Left lung (tissue), 10 donors: ENCODE results near the gene ZIC2. TPM values are rescaled to one million over a fixed set of nuclear protein-coding genes. Genes with fewer than 3 reads are reported as not detected.

Experiments used
- ATAC-seq: fragments of 200-7000 bp; cut with Tn5 transposase; one replicate; pipeline ENCODE4 v1.9.1; 2020; ENCODE audit warnings: moderate library complexity
- DNase-seq, 4 donors: peaks; one replicate each; pipeline ENCODE4 v3.0.0-alpha.2; 2013 to 2020
- H3K27ac ChIP-seq, 2 donors: fragments of 200-600 bp; sonication (generic) in 1 of 2; one replicate each; pipeline versions ENCODE4 v1.5.0 to v1.8.0; 2020 to 2021
- H3K27me3 ChIP-seq, 2 donors: fragments of 200-600 bp; sonication (generic) in 1 of 2; one replicate each; pipeline versions ENCODE4 v1.5.0 to v1.8.0; 2020 to 2021
- H3K36me3 ChIP-seq, 2 donors: fragments of 200-600 bp; sonication (generic) in 1 of 2; one replicate each; pipeline versions ENCODE4 v1.5.0 to v1.8.0; 2020 to 2021
- H3K4me1 ChIP-seq, 2 donors: fragments of 200-600 bp; one replicate each; pipeline ENCODE4 v1.8.0; 2021
- H3K4me3 ChIP-seq, 2 donors: fragments of 200-600 bp; sonication (generic) in 1 of 2; one replicate each; pipeline versions ENCODE4 v1.5.0 to v1.8.0; 2020 to 2021; ENCODE audit warnings: mild to moderate bottlenecking in 1 of 2
- H3K9me3 ChIP-seq, 2 donors: fragments of 200-600 bp; sonication (generic) in 1 of 2; one replicate each; pipeline versions ENCODE4 v1.5.0 to v1.8.0; 2020 to 2021
- intact Hi-C, 2 donors: fragments of 100-400 bp; cut with DNase I; formaldehyde crosslinking; loops; one replicate each; pipeline versions ENCODE4 v1.11.2 to v1.14.2; 2022
- polyA plus RNA-seq, 6 donors: library from polyadenylated mRNA; unstranded; fragments of 120-200 nt; gene quantifications; one replicate each; pipeline ENCODE4 v1.2.1, GENCODE V29; 2013; ENCODE audit not compliant: insufficient read length in 6 of 6
- total RNA-seq, 2 donors: library from RNA; stranded (reverse); fragmentation: NEBNext Ultra II Directional; extraction: Animal tissue kit (Norgen Biotek cat#: 25700); gene quantifications; one replicate each; pipeline ENCODE4 v1.2.1, GENCODE V29; 2021
- TF ChIP-seq, protein P1 (sequence below), 2 donors: fragments of 200-600 bp; sonication (generic) in 1 of 2; IDR thresholded peaks; one replicate each; pipeline versions ENCODE4 v1.5.0 to v1.8.0; 2021; ENCODE audit warnings: antibody characterized with exemption in 2 of 2
- donor health status: DM: no; HTN: yes; CAD: no.
- donor health status: DM: no; HTN: no; CAD: no.

ZIC2 gene
- total and polyA plus RNA-seq, 8 donors: 0.06 to 0.21 (median 0.15) TPM; not detected in 4

DNA sequence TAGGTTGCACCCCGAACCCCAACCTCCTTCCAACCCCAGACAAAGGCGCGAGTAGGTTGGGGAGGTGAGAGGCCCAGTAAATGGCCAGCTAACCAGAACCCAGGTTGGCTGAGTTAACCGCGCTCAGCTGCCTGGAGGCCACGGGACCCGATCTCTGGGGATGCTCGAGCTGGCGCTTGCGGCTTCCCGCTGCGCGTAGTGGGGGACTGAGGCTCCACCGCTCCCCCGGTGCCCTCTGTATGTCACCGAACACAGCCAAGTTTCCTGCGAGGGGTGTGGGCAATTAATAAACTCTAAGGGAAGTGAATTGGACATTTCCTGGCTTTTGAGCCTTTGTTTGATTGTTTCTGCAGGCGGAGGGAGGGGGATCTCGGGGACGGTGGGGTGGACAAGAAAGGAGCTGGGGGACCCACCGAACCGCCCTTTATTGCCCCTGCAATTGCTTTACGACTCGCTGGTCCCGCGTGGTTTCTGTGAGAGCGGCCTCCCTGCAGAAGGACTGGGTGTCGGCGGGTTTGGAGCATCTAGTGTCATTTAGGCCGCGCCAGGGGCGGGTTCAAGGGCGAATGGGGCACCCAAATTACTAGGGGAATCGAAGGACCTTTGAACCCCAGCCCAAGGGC lies 6.5 kb upstream of the ZIC2 start:
- ATAC-seq (no peak), DNase-seq (peak in 1 of 4 donors; percentile 55)
- no peaks in the 10 kb centered on the region for H3K9me3 ChIP-seq
- H3K36me3 ChIP-seq: no peaks in the 10 kb centered on the region
- peaks cover 3 to 27% of the 10 kb centered on the region in 2 donors for H3K4me1 ChIP-seq
- H3K4me3 ChIP-seq: no peak overlapping the region
- TF ChIP-seq, protein P1, sequence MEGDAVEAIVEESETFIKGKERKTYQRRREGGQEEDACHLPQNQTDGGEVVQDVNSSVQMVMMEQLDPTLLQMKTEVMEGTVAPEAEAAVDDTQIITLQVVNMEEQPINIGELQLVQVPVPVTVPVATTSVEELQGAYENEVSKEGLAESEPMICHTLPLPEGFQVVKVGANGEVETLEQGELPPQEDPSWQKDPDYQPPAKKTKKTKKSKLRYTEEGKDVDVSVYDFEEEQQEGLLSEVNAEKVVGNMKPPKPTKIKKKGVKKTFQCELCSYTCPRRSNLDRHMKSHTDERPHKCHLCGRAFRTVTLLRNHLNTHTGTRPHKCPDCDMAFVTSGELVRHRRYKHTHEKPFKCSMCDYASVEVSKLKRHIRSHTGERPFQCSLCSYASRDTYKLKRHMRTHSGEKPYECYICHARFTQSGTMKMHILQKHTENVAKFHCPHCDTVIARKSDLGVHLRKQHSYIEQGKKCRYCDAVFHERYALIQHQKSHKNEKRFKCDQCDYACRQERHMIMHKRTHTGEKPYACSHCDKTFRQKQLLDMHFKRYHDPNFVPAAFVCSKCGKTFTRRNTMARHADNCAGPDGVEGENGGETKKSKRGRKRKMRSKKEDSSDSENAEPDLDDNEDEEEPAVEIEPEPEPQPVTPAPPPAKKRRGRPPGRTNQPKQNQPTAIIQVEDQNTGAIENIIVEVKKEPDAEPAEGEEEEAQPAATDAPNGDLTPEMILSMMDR (IDR thresholded peaks at IDR 0.05): no peak
- intact Hi-C loops: no loop called here
- H3K27ac ChIP-seq: no peak overlapping the region
- H3K27me3 ChIP-seq: peaks cover 95 to 98% of the 10 kb centered on the region in 2 donors

DNA sequence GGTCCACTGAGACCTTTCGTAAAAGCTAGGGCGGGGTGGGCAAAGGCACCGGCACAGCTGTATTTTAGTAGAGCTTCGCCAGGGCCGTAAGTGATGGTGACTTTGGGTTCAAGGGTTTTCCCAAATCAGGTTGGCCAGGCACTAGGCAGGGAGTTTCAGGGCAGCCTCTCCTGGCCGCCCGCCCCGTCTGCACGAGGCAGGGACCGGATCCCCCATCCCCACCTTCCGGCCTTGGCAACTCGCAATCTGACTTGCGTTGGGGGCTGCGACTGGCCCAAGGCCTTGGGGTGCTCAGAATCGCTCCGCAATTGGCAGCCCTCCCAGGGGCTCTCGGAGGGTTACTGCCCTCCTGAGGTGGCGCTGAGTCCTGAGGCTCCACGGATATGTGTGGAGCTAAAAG lies 6.0 kb upstream of the ZIC2 start:
- H3K9me3 ChIP-seq: no peaks in the 10 kb centered on the region
- intact Hi-C loops: no loop called here
- TF ChIP-seq, protein P1 (IDR thresholded peaks at IDR 0.05): no peak
- H3K27me3 ChIP-seq: peaks cover 98 to 100% of the 10 kb centered on the region in 2 donors
- ATAC-seq (no peak), DNase-seq (peak in 1 of 4 donors; percentile 41)
- peaks cover 4 to 30% of the 10 kb centered on the region in 2 donors for H3K4me1 ChIP-seq
- H3K4me3 ChIP-seq: no peak overlapping the region
- no peaks in the 10 kb centered on the region for H3K36me3 ChIP-seq
- no peak overlapping the region for H3K27ac ChIP-seq

DNA sequence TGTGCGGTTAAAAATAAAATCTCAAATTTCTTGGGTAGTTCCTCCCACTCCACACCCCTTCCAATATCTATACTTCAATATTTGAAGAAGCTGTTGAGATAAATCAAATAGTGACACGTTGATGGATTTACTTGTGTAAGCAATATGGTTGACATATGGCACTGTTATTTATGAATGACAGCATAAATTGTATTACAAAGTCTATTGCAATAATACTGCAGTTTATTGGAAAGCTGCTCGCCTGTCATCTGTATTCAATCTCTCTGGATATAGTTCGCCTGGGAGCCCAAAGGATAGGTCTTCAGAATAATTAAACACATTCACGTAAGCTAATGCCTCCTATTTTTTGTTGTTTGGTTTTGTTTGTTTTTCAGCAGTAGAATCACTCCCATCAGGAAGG lies 5.0 kb upstream of the ZIC2 start:
- Histone ChIP-seq H3K4me1 (peaks cover 4 to 30% of the 10 kb centered on the region in 2 donors), H3K36me3 (no peaks in the 10 kb centered on the region), H3K4me3 (no peak overlapping the region), H3K9me3 (no peaks in the 10 kb centered on the region), H3K27ac (no peak overlapping the region), H3K27me3 (peaks cover 96 to 100% of the 10 kb centered on the region in 2 donors)
- intact Hi-C loops: no loop called here
- TF ChIP-seq, protein P1 (IDR thresholded peaks at IDR 0.05): no peak
- DNase-seq (no peak), ATAC-seq (no peak)

DNA sequence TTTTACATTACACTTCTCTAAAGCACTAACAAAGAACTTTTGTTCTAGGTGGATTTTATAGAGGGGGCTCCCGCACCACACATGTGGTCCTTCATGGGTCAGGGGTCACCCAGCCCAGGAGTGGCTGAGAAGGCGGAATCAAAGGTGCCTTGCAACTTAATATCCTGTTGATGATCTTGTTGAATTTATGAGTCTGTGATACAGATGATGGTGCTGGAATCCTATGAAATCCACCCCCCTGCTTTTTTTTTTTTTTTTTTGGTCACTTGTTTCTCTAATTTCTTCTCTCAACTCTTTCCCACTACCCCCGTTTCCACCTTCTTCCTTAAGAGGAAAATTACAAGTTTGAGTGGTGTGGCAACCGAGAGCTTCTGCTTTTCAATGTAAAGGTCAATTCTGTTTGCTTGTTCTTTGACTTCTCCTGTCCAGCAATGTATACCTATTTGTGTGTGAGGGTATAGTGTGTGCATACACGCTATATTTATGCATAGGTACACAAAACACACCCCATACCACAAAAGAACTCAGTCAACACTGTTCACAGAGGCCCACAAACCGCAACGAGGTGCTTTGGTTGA lies 4.2 kb upstream of the ZIC2 start:
- H3K27me3 ChIP-seq: peaks cover 96 to 100% of the 10 kb centered on the region in 2 donors
- peaks cover 4 to 34% of the 10 kb centered on the region in 2 donors for H3K4me1 ChIP-seq
- TF ChIP-seq, protein P1 (IDR thresholded peaks at IDR 0.05): no peak
- intact Hi-C loops: no loop called here
- no peaks in the 10 kb centered on the region for H3K36me3 ChIP-seq
- DNase-seq (no peak), ATAC-seq (no peak)
- H3K4me3 ChIP-seq: no peak overlapping the region
- H3K9me3 ChIP-seq: no peaks in the 10 kb centered on the region
- H3K27ac ChIP-seq: no peak overlapping the region

DNA sequence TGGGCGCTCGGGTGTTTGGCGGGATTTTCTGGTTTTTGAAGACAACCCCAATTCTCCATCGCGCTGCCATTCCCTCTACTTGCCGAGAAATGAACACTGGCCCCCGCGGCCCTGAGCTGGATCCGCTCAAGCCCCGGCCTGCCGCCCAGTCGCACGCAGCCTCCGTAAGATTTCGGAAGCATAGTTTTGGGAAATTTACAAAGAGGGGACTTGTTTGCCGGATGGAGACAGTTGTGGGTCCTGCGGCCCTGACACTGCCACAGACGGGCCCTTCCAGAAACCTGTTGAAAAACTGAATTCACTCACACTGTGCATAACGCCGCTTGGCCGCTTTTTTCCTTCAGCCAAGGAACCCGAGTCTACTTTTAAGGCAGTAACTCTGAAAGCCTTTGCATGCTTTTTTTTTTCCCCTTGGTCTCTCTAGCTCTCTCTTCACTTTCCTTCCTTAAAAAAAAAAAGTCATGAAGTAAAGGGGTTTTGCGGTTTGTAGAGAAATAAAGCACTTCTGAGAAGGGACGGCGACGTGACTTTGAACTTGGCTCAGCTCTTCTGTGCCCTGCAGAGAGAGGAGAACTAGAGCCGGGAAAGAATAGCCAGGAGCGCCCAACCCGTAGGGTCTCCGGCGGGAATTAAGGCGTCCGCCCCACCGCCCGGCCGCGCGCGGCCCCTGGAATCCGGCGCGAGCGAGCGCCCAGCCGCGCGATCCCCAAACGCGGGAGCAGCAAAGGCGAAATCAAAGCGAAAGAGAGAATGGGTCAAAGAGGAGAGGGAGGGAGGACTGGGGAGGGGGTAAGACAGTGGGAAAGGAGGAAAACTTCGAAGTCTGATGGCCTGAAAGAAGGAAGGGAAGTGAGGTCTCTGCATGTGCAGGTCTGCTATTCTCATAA lies 3.4 kb upstream of the ZIC2 start:
- DNase-seq (peak in 1 of 4 donors; percentile 17), ATAC-seq (no peak)
- intact Hi-C loops: no loop called here
- peaks cover 4 to 35% of the 10 kb centered on the region in 2 donors for H3K4me1 ChIP-seq
- H3K4me3 ChIP-seq: no peak overlapping the region
- H3K36me3 ChIP-seq: no peaks in the 10 kb centered on the region
- no peaks in the 10 kb centered on the region for H3K9me3 ChIP-seq
- no peak overlapping the region for H3K27ac ChIP-seq
- TF ChIP-seq, protein P1 (IDR thresholded peaks at IDR 0.05): no peak
- peaks cover 96 to 100% of the 10 kb centered on the region in 2 donors for H3K27me3 ChIP-seq
